ENCODE measurements around the gene DLK1. TPM values are rescaled to one million over a fixed set of nuclear protein-coding genes. Genes with fewer than 3 reads are reported as not detected.
A peak's percentile ranks its signal among the peaks of the same experiment; 100 is the strongest.

DLK1 gene
- total and polyA plus RNA-seq, 2 donors from 2014 or later = 0.17 TPM; not detected in 1

DNA sequence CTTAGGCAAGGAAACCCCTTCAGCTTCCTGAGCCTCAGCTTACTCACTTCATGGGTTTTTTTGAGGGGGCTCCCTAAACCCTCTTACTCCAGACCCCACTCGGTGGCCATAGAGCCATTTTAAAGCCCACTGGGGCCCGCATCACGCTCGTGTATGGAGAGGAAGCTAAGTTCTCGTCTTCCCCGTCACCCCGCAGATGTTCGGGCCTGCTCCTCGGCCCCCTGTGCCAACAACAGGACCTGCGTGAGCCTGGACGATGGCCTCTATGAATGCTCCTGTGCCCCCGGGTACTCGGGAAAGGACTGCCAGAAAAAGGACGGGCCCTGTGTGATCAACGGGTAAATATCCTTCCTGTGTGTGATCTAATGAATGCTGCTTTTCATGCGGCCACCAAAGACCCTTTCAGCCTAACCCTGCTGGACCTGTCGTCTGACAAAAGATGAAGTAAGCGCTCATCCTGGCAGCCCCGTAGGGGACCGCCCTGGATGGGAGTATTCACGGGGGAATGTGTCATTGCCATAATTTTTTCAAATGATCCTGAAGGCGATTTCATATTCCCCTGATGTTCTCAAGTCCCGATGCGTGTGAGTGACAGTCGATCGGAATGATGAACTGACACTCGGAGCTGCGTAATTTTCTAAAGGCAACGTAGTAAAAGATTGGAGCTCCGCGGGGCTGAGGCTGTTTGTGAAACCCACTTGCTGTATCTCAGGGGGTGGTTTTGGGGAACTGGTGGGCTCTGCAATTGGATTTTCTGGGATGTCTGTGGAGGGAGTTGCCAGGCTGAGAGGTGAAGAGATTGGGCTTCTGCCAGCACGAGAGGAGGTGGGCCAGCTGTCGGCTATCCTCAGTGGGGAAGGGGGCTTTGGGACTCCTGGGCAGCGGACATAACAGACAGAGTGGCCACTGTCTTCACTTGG, 5.4 kb downstream of the DLK1 start:
- H3K27ac ChIP-seq (ENCODE audit: low read depth in 2 of 2, low read length in 2 of 2) = no peak overlapping the region
- intact Hi-C loops (cut with DNase I) = no loop called here
- H3K9ac ChIP-seq (ENCODE audit: low read length in 3 of 3) = no peak overlapping the region
- peaks cover 17% of the 10 kb centered on the region for H3K27me3 ChIP-seq (ENCODE audit: control insufficient read depth, insufficient read depth, low read length)
- DNase-seq (peak in 2 of 5 donors; percentile 30 to 35), FAIRE-seq (no peak)
- no peaks in the 10 kb centered on the region for H3K4me1 ChIP-seq (ENCODE audit: control insufficient read depth in 2 of 3, insufficient read depth in 2 of 3, low read depth in 1 of 3, low read length in 3 of 3)
- TF ChIP-seq, protein P1, sequence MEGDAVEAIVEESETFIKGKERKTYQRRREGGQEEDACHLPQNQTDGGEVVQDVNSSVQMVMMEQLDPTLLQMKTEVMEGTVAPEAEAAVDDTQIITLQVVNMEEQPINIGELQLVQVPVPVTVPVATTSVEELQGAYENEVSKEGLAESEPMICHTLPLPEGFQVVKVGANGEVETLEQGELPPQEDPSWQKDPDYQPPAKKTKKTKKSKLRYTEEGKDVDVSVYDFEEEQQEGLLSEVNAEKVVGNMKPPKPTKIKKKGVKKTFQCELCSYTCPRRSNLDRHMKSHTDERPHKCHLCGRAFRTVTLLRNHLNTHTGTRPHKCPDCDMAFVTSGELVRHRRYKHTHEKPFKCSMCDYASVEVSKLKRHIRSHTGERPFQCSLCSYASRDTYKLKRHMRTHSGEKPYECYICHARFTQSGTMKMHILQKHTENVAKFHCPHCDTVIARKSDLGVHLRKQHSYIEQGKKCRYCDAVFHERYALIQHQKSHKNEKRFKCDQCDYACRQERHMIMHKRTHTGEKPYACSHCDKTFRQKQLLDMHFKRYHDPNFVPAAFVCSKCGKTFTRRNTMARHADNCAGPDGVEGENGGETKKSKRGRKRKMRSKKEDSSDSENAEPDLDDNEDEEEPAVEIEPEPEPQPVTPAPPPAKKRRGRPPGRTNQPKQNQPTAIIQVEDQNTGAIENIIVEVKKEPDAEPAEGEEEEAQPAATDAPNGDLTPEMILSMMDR (IDR thresholded peaks at IDR 0.05; ENCODE audit: borderline replicate concordance, extremely low read depth, insufficient read depth) = no peak
- H3K36me3 ChIP-seq (ENCODE audit: control insufficient read depth in 2 of 3, insufficient read depth in 3 of 3, low read length in 3 of 3) = no peaks in the 10 kb centered on the region
- no peak overlapping the region for H3K4me3 ChIP-seq (ENCODE audit: low read length in 3 of 3)
- H3K9me3 ChIP-seq (ENCODE audit: control insufficient read depth in 2 of 3, insufficient read depth in 1 of 3, low read length in 3 of 3) = no peaks in the 10 kb centered on the region

DNA sequence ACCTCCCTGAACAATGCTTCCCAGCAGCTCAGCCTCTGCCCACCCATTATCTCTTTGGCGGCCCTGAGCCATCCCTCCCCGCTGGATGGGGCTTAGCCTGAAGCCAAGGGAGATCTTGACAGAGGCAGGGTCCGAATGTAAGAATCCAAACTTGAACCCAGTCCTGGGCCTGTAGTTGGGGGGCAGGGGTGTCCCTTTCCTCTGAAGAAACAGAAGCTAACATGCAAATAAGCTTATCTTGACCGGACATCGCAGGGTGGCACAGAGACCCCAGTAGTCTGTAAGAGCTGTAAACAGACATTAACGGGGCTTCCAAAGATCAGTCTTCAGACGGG, 6.0 kb downstream of the DLK1 start:
- intact Hi-C loops (cut with DNase I) = no loop called here
- Histone ChIP-seq H3K4me3 (ENCODE audit: low read length in 3 of 3) (no peak overlapping the region), H3K4me1 (ENCODE audit: control insufficient read depth in 2 of 3, insufficient read depth in 2 of 3, low read depth in 1 of 3, low read length in 3 of 3) (no peaks in the 10 kb centered on the region), H3K27ac (ENCODE audit: low read depth in 2 of 2, low read length in 2 of 2) (no peak overlapping the region), H3K27me3 (ENCODE audit: control insufficient read depth, insufficient read depth, low read length) (peaks cover 11% of the 10 kb centered on the region), H3K9ac (ENCODE audit: low read length in 3 of 3) (no peak overlapping the region), H3K9me3 (ENCODE audit: control insufficient read depth in 2 of 3, insufficient read depth in 1 of 3, low read length in 3 of 3) (no peaks in the 10 kb centered on the region), H3K36me3 (ENCODE audit: control insufficient read depth in 2 of 3, insufficient read depth in 3 of 3, low read length in 3 of 3) (no peaks in the 10 kb centered on the region)
- DNase-seq (no peak), FAIRE-seq (no peak)
- TF ChIP-seq, protein P1 (IDR thresholded peaks at IDR 0.05; ENCODE audit: borderline replicate concordance, extremely low read depth, insufficient read depth) = no peak

DNA sequence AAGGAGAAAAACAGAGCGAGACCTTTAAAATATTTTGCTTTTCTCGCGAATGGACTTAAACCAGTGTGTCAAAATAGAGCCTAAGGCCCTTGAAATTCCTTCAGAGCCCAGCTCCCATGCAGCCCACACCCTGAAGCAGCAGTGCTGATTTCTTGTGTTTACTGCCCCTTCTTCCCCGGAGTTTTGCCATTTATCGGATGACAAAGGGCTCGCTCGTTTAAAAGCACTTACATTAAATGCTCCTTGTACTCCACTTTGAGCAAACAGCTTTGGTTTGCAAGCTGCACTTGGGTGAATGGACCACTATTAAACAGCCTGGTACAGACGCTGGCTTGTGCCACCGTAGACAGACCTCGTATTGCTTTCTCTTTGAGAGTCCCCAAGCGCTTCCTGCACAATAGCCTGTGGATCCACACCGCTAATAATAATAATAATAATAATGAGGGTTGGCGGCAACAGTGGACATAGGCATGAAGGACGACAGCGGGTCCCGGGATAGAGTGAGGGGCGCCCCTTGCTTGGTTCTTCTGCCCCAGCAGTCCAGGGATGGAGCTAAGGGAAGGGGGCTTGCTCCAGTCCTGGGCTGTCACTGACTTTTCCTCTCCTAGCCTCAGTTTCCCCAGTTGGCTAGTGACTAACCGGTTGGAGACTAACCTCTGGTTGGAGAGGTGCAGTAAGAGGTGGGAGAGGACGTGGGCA, 6.6 kb downstream of the DLK1 start:
- Histone ChIP-seq H3K9me3 (ENCODE audit: control insufficient read depth in 2 of 3, insufficient read depth in 1 of 3, low read length in 3 of 3) (no peaks in the 10 kb centered on the region), H3K4me3 (ENCODE audit: low read length in 3 of 3) (no peak overlapping the region), H3K9ac (ENCODE audit: low read length in 3 of 3) (no peak overlapping the region), H3K27me3 (ENCODE audit: control insufficient read depth, insufficient read depth, low read length) (peaks cover 6% of the 10 kb centered on the region), H3K27ac (ENCODE audit: low read depth in 2 of 2, low read length in 2 of 2) (no peak overlapping the region), H3K36me3 (ENCODE audit: control insufficient read depth in 2 of 3, insufficient read depth in 3 of 3, low read length in 3 of 3) (no peaks in the 10 kb centered on the region), H3K4me1 (ENCODE audit: control insufficient read depth in 2 of 3, insufficient read depth in 2 of 3, low read depth in 1 of 3, low read length in 3 of 3) (no peaks in the 10 kb centered on the region)
- intact Hi-C loops (cut with DNase I) = no loop called here
- FAIRE-seq = no peak
- peak in 2 of 5 donors; percentile 8 to 16 for DNase-seq
- TF ChIP-seq, protein P1 (IDR thresholded peaks at IDR 0.05; ENCODE audit: borderline replicate concordance, extremely low read depth, insufficient read depth) = no peak

All from kidney (tissue), 14 donors.